Neuron (in vitro differentiated cells): ENCODE data around the gene DPP3.
"Not testable (repeated sequence)": the region's sequence is repeated elsewhere in the genome, so short reads cannot be mapped to it uniquely, and the experiment has no call there.

Source experiments
- H2AFZ ChIP-seq: one replicate; pipeline ENCODE4 v1.6.1; 2013; ENCODE audit warnings: low read depth, mild to moderate bottlenecking, inconsistent platforms, low read length, moderate library complexity
- H3K27me3 ChIP-seq: one replicate; pipeline ENCODE4 v1.6.1; 2013; ENCODE audit warnings: low read length; ENCODE audit not compliant: insufficient read depth
- H3K36me3 ChIP-seq: one replicate; pipeline ENCODE4 v1.6.1; 2013; ENCODE audit warnings: low read length; ENCODE audit not compliant: insufficient read depth
- H3K4me1 ChIP-seq: one replicate; pipeline ENCODE4 v1.6.1; 2013; ENCODE audit warnings: low read length; ENCODE audit not compliant: insufficient read depth
- H3K4me3 ChIP-seq: 2 replicates; pipeline ENCODE4 v1.5.1; 2013; ENCODE audit warnings: mild to moderate bottlenecking, low read length, moderate library complexity
- H3K9me3 ChIP-seq: one replicate; pipeline ENCODE4 v1.6.1; 2013; ENCODE audit warnings: low read length

Gene DPP3, protein sequence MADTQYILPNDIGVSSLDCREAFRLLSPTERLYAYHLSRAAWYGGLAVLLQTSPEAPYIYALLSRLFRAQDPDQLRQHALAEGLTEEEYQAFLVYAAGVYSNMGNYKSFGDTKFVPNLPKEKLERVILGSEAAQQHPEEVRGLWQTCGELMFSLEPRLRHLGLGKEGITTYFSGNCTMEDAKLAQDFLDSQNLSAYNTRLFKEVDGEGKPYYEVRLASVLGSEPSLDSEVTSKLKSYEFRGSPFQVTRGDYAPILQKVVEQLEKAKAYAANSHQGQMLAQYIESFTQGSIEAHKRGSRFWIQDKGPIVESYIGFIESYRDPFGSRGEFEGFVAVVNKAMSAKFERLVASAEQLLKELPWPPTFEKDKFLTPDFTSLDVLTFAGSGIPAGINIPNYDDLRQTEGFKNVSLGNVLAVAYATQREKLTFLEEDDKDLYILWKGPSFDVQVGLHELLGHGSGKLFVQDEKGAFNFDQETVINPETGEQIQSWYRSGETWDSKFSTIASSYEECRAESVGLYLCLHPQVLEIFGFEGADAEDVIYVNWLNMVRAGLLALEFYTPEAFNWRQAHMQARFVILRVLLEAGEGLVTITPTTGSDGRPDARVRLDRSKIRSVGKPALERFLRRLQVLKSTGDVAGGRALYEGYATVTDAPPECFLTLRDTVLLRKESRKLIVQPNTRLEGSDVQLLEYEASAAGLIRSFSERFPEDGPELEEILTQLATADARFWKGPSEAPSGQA

DNA sequence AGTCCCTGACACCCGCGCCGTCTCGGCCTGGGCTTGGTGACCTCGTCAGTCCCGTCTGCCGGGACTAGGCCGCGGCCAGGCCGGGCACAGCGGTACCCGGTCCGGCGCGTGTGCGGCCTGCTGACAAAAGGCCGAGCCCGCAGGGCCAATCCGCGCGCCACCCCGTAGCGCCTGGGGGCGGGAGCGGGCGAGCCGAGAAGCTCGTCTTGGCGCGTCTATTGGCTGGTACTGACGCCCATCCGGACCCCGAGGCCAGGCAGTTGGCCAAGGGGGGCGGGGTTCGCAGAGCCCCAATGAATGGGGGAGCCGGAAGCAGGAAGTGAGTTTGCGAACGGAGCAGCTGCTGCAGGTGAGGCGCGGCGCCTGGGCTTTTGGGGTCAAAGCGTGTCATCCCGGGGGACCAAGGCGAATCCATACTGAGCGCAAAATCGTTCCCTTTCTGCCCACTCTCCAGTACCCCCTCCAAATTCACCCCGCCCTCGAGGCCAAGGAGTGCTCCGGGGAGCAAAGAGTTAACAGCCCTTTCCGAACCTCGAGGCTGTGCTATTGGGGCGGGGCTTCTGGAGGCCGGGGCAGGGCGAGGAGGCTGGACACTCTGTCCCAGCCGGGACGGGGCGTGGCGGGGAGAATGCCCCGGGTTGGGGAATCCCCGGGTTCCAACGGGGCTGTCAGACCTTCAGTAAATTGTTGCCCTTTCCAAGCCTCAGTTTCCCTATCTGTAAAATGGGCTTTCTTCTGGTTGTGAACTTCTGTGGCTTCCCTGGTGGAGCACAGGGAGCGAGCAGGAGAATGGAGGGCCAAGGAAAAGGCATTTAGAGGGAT, at the start of gene DPP3:
TSS of gene DPP3 (plus strand) at position 318 of the 822 bp plus-strand sequence. CDS start 1,767 bp downstream, outside the sequence.
- Histone ChIP-seq H3K36me3 (peaks cover 22% of the 10 kb centered on the region), H3K4me1 (peaks cover 8% of the 10 kb centered on the region), H3K9me3 (no peaks in the 10 kb centered on the region), H3K4me3 (peak within 1 kb of the TSS; percentile 55), H3K27me3 (no peaks in the 10 kb centered on the region), H2AFZ (peak within 1 kb of the TSS; percentile 49)

DNA sequence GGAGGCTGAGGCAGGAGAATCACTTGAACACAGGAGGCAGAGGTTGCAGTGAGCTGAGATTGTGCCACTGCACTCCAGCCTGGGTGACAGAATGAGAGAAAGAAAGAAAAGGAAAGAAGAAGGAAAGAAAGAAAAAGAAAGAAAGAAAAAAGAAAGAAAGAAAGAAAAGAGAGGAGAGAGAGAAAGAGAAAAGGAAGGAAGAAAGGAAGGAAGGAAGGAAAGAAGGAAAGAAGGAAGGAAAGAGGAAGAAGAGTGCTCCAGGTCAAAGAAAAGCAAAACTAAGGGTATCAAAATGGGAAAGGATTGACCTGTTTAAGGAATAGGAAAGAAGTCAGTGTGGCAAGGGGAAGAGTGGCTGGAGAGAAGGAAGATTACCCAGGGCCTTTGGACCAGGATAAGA, 48.9 kb upstream of the DPP3 start:
- H3K27me3 ChIP-seq: not testable (repeated sequence)

DNA sequence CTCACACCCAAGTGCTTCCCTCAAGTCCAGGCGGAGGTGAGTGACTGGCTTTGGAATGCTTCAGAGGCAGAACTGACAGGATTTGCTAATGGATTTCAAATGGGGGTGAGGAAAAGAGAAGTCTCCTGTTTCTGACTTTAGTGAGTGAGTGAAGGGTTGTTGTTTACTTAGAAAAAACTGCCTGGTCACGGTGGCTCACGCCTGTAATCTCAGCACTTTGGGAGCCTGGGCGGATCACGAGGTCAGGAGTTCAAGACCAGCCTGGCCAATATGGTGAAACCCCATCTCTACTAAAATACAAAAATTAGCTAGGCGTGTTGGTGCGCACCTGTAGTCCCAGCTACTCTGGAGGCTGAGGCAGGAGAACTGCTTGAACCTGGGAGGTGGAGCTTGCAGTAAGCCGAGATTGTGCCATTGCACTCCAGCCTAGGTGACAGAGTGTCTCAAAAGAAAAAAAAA, 48.3 kb upstream of the DPP3 start:
- H3K36me3 ChIP-seq: peaks cover 27% of the 10 kb centered on the region
- H3K9me3 ChIP-seq, H2AFZ ChIP-seq, H3K4me1 ChIP-seq, H3K27me3 ChIP-seq, H3K4me3 ChIP-seq: not testable (repeated sequence)

More for the DNA sequence above, 48.9 kb upstream of the DPP3 start:
- H2AFZ ChIP-seq, H3K4me3 ChIP-seq, H3K4me1 ChIP-seq, H3K9me3 ChIP-seq: not testable (repeated sequence)
- peaks cover 21% of the 10 kb centered on the region for H3K36me3 ChIP-seq

DNA sequence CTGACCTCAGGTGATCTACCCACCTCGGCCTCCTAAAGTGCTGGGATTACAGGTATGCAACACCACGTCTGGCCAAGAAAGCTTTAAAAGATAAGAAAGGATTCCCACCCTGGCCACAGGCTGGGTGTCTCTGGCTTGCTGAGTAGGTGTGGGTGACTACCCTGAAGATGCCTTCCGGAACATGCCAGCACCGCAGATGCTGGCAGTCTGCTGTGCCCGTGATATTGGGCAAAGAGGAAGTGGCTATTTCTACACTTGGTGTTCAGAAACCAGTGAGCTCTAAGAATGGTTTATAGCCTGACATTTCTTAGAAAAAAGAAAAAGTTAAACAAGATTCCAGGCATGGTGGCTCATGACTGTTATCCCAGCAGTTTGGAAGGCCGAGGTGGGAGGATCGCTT, 47.6 kb upstream of the DPP3 start:
- Histone ChIP-seq H3K36me3 (peaks cover 29% of the 10 kb centered on the region), H2AFZ (no peak overlapping the region), H3K4me3 (no peak overlapping the region), H3K27me3 (no peaks in the 10 kb centered on the region), H3K9me3 (no peaks in the 10 kb centered on the region), H3K4me1 (no peaks in the 10 kb centered on the region)

DNA sequence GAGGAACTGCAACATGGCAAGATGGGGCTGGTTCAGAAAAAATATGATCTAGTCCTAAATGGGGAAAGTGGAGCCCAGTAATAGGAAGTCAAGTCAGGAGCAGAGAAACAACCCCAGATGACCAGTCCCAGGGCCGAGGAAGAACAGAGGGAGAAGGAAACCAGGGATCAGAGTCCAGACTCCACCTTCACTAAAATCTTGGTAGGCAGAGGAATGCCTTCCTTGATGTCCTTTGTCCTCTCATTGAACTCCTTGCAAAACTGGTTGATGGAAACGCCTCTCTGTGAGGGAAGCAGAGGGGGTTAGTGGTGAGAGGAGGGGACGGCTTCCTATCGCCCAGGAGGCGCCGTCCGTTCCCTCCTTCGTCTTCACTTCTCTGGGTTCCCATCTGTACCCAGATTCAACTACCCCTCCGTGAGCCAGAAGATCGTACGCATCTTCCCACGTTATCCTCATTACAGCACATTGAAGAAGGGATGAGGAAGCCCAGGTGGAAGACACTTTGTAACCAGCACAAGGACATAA, 42.2 kb upstream of the DPP3 start:
- H3K9me3 ChIP-seq: no peaks in the 10 kb centered on the region
- H3K36me3 ChIP-seq: peaks cover 25% of the 10 kb centered on the region
- peak overlapping the region; percentile 62 for H3K4me3 ChIP-seq

DNA sequence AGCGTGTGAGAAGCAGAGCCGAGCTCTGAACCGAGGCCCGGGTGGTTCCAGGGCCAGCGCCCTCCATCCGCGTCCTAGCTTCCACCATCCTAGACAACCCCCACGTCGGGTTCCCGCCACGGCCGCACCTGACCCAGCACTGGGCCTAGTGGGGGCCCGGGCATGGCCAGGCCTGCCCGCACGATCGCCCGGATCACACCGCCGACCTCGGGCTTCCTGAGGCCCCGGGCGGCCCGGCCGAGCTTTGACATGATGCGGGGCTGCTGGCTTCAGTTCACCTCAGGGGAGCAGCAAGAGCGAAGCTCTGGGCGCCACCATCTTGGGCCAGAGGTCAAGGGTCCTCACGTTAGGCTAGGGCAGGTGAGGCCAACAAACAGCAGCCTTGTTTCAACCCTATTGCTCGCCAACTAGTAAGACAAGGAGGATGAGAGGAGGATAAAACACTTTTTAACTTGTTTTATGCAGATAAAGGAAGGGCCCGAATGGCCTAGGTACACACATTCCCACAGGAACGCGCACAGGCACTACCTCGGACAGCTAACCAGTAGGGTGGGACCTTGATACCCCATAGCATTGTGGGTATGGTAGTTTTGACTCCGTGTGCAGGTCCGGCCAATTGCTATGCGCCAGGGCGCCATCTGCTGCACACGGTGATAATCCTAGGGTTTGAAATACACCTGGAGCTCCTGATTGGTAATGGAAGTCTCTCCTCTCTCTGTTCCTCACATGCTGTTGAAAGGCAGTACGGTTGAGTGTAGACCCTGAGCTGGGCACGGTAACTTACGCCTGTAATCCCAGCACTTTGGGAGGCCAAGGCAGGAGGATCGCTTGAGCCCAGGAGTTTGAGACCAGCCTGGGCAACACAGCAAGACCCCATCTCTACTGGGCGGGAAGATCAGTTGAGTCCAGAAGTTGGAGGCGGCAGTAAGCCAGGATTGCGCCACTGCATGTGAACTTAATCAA, 41.4 kb upstream of the DPP3 start, which contains the start of gene MRPL11:
TSS of gene MRPL11 (minus strand) at position 345 of the 963 bp plus-strand sequence. CDS start at position 251, 94 bp downstream.
- peak within 1 kb of the TSS; percentile 52 for H2AFZ ChIP-seq
- H3K9me3 ChIP-seq: no peaks in the 10 kb centered on the region
- H3K27me3 ChIP-seq: no peaks in the 10 kb centered on the region
- peak within 1 kb of the TSS; percentile 62 for H3K4me3 ChIP-seq
- peaks cover 6% of the 10 kb centered on the region for H3K4me1 ChIP-seq
- peaks cover 23% of the 10 kb centered on the region for H3K36me3 ChIP-seq

More for the DNA sequence above, 42.2 kb upstream of the DPP3 start:
- Histone ChIP-seq H2AFZ (peak overlapping the region; percentile 52), H3K4me1 (peaks cover 6% of the 10 kb centered on the region), H3K27me3 (no peaks in the 10 kb centered on the region)

DNA sequence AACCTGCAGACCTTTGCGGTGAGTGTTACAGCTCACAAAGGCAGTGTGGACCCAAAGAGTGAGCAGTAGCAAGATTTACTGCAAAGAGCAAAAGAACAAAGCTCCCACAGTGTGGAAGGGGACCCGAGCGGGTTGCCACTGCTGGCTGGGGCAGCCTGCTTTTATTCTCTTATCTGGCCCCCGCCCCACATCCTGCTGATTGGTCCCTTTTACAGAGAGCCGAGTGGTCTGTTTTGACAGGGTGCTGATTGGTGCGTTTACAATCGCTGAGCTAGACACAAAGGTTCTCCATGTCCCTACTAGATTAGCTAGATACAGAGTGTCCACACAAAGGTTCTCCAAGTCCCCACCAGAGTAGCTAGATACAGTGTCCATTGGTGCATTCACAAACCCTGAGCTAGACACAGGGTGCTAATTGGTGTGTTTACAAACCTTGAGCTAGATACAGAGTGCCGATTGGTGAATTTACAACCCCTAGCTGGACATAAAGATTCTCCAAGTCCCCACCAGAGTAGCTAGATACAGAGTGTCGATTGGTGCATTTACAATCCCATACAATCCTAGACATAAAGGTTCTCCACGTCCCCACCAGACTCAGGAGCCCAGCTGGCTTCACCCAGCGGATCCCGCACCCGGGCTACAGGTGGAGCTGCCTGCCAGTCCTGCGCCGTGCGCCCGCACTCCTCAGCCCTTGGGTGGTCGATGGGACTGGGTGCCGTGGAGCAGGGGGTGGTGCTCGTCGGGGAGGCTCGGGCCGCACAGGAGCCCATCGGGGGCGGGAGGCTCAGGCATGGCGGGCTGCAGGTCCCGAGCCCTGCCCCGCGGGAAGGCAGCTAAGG, 39.9 kb upstream of the DPP3 start:
- H3K9me3 ChIP-seq, H3K4me3 ChIP-seq, H3K4me1 ChIP-seq, H2AFZ ChIP-seq, H3K27me3 ChIP-seq: not testable (repeated sequence)
- H3K36me3 ChIP-seq: peaks cover 18% of the 10 kb centered on the region

DNA sequence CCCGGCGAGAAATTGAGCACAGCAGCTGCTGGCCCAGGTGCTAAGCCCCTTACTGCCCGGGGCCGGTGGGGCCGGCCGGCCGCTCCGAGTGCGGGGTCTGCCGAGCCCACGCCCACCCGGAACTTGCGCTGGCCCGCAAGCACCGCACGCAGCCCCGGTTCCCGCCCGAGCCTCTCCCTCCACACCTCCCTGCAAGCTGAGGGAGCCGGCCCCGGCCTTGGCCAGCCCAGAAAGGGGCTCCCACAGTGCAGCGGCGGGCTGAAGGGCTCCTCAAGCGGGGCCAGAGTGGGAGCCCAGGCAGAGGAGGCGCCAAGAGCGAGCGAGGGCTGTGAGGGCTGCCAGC, 39.3 kb upstream of the DPP3 start:
- not testable (repeated sequence) for H3K4me3 ChIP-seq, H3K4me1 ChIP-seq, H3K27me3 ChIP-seq, H2AFZ ChIP-seq, H3K9me3 ChIP-seq
- peaks cover 12% of the 10 kb centered on the region for H3K36me3 ChIP-seq

DNA sequence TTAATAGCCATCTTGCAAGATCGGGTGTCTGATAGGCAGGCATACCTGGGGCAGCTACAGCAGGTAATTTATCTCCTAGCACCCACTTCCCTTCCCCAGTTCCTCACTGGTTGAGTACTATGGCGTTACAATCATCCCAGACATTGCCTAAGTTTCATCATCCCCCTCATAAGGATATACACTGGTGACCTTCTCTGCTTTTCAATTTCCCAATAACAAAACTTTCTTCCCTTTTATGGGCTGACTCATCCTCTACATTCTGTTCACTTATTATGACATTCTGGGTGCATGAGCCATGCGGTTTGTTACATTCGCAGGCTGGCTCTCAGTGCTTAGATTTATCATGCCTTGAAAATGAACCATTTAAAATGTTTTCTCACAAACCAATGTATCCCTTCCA, 36.6 kb upstream of the DPP3 start:
- H3K4me1 ChIP-seq: no peaks in the 10 kb centered on the region
- no peaks in the 10 kb centered on the region for H3K27me3 ChIP-seq
- H3K9me3 ChIP-seq: no peaks in the 10 kb centered on the region
- no peaks in the 10 kb centered on the region for H3K36me3 ChIP-seq
- no peak overlapping the region for H3K4me3 ChIP-seq
- no peak overlapping the region for H2AFZ ChIP-seq

DNA sequence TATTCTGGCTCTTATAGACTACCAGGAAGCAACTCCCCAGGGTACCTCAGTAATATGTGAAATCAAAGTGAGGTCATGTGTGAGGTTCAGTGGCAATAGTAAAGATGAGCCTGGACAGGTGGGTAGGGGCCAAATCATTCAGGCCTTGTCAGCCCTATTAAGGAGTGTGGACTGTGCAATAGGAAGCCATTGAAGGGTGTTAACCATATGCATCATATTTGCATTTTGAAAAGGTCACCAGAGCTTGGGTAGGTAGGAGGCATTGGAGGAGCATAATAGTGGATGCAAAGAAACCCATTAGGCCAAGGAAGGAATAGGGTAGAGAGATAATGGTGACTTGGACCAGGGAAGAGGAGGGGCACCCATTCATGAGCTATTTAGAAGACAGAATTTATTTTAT, 33.2 kb upstream of the DPP3 start:
- no peaks in the 10 kb centered on the region for H3K27me3 ChIP-seq
- no peaks in the 10 kb centered on the region for H3K4me1 ChIP-seq
- H3K4me3 ChIP-seq: no peak overlapping the region
- no peaks in the 10 kb centered on the region for H3K36me3 ChIP-seq
- H2AFZ ChIP-seq: no peak overlapping the region
- H3K9me3 ChIP-seq: peaks cover under 1% of the 10 kb centered on the region

DNA sequence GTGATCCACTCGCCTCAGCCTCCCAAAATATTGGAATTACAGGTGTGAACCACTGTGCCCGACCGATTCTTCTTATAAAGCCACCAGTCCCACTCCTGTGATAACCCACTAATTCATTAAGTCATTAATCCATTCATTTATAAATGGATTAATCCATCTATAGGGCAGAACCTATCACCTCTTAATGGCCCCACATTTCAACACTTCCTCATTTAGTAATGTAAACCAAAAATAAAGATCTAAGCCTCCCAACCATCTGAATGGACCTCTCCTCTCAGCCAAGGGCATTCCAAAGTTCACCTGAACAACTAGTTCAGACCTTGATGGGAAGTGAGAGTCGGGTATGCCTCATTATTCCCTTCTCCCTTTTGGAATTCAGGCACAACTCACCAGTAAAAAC, 31.7 kb upstream of the DPP3 start:
- Histone ChIP-seq H3K9me3 (peaks cover 5% of the 10 kb centered on the region), H3K27me3 (no peaks in the 10 kb centered on the region)

More for the DNA sequence above, 31.7 kb upstream of the DPP3 start:
- Histone ChIP-seq H3K4me1 (no peaks in the 10 kb centered on the region), H2AFZ (no peak overlapping the region), H3K36me3 (no peaks in the 10 kb centered on the region), H3K4me3 (no peak overlapping the region)
